ENCODE measurements around the gene WNT5B. TPM values are rescaled to one million over a fixed set of nuclear protein-coding genes. Genes with fewer than 3 reads are reported as not detected.

Gene WNT5B
- 2.3 TPM for total RNA-seq
- long read RNA-seq, partial matches to known transcripts: 1 of 16 reads
- long read RNA-seq, other reads (novel, unspliced or antisense): 15 of 16 reads

DNA sequence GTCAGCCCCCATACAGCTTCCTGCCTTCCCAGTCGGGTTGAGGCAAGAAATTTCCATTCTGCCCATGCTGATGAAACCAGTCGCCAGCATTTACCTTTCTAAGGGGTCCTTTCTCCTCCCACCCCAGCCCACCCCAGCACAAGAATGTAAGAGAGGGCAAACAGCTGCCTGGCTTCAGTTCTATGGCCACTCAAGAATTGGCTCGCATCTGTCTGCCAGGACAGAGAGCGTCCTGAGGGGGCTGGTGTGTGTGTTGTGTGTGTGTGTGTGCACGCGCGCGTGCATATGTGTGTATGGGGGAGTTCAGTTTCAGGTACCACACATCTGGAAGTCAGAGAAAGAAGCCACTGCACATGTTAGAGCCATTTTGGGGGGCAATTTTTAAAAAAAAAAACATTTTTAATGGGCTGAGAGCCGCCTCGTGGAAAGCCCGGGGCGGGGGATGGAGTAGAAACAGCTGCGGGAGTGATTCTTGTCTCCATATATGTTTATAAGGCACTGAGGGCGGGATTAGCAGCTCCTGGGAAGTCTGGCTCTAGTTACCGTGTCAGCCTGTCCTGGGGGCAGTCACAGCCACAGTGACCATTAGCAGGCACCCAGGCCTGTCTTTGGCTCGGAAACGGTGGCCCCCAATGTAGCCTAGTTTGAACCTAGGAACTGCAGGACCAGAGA is at the start of gene WNT5B:
WNT5B (plus strand) TSS at position 566 of the 672 bp plus-strand sequence. CDS start 2,124 bp downstream, outside the sequence.
- Histone ChIP-seq H3K4me3 (peak within 1 kb of the TSS; percentile 51), H3K27me3 (peaks cover 7% of the 10 kb centered on the region), H3K36me3 (no peaks in the 10 kb centered on the region), H3K9me3 (no peaks in the 10 kb centered on the region), H3K27ac (no peak within 1 kb of the TSS), H3K4me1 (peaks cover 20% of the 10 kb centered on the region)
- ATAC-seq (no peak), DNase-seq (no peak)
- intact Hi-C loops (cut with DNase I): no loop called here
- TF ChIP-seq, protein P1, sequence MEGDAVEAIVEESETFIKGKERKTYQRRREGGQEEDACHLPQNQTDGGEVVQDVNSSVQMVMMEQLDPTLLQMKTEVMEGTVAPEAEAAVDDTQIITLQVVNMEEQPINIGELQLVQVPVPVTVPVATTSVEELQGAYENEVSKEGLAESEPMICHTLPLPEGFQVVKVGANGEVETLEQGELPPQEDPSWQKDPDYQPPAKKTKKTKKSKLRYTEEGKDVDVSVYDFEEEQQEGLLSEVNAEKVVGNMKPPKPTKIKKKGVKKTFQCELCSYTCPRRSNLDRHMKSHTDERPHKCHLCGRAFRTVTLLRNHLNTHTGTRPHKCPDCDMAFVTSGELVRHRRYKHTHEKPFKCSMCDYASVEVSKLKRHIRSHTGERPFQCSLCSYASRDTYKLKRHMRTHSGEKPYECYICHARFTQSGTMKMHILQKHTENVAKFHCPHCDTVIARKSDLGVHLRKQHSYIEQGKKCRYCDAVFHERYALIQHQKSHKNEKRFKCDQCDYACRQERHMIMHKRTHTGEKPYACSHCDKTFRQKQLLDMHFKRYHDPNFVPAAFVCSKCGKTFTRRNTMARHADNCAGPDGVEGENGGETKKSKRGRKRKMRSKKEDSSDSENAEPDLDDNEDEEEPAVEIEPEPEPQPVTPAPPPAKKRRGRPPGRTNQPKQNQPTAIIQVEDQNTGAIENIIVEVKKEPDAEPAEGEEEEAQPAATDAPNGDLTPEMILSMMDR (IDR thresholded peaks at IDR 0.05): no peak

DNA sequence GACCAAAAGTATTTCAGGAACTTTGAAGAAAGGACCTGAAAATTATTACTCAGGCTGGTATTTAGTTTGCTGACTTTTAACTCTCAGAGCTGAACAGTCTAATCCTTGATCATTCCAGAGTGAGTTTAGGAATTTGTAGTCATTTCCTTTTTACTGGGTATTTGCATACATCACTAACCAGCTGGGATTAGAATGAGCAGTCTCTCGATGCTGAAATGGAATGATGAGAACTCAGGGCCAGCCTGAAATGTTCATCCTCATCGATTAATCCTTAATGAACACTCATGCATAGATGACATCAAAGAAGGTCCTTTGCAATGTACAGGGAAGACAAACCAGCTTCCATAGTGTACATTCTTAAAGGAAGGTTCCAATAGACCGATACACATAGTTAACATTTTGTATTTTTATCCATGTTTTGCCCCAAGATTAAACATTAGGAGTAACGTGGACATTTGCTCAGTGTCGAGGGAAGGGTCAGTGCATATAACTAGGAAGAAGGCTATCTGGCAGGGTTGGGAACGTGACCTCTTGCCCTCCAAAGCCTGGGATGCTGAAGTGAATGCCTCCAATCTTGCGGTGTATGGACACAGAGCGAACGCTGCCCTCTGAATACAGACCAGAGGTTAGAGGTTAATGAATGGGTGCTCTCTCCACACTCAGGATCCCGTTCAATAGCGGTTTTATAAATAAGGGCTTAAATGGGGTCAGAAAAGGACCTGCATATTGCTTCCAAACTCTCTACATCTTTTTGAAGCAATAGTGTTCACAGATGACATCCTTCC is 49.2 kb upstream of the WNT5B start:
- Histone ChIP-seq H3K4me1 (peaks cover 14% of the 10 kb centered on the region), H3K9me3 (no peaks in the 10 kb centered on the region), H3K27me3 (no peaks in the 10 kb centered on the region), H3K27ac (no peak overlapping the region), H3K36me3 (no peaks in the 10 kb centered on the region), H3K4me3 (no peak overlapping the region)
- intact Hi-C loops (cut with DNase I): loop anchor here (5.0 kb wide), 1 partner anchor 463 kb away; no protein-coding TSS in a partner anchor
- no peak for ATAC-seq
- TF ChIP-seq, protein P1 (IDR thresholded peaks at IDR 0.05): no peak
- DNase-seq: no peak

DNA sequence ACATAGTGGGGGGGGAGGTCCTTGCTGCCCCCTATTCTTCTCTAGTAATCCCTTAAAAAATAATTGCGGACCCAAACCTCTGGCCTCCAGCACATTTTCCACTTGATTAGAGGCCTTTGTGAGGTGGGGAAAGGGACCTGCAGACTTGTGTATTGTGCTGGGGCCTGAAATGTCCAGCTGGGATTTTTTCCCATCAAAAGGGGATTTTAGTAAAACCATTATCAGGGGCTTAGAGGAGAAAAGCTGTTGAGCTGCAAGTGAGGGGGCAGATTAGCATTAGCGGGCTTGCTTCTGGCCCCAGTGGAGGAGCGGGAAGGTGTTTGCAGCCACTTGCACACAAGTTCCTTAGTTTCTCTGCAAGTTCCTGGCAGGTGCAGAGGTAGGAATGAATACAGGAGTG is 48.5 kb upstream of the WNT5B start:
- no peak for ATAC-seq
- H3K27me3 ChIP-seq: no peaks in the 10 kb centered on the region
- H3K27ac ChIP-seq: no peak overlapping the region
- no peaks in the 10 kb centered on the region for H3K9me3 ChIP-seq
- no peaks in the 10 kb centered on the region for H3K36me3 ChIP-seq
- DNase-seq: no peak
- H3K4me3 ChIP-seq: no peak overlapping the region
- peaks cover 10% of the 10 kb centered on the region for H3K4me1 ChIP-seq
- TF ChIP-seq, protein P1 (IDR thresholded peaks at IDR 0.05): no peak
- intact Hi-C loops (cut with DNase I): loop anchor here (5.0 kb wide), 1 partner anchor 463 kb away; no protein-coding TSS in a partner anchor

DNA sequence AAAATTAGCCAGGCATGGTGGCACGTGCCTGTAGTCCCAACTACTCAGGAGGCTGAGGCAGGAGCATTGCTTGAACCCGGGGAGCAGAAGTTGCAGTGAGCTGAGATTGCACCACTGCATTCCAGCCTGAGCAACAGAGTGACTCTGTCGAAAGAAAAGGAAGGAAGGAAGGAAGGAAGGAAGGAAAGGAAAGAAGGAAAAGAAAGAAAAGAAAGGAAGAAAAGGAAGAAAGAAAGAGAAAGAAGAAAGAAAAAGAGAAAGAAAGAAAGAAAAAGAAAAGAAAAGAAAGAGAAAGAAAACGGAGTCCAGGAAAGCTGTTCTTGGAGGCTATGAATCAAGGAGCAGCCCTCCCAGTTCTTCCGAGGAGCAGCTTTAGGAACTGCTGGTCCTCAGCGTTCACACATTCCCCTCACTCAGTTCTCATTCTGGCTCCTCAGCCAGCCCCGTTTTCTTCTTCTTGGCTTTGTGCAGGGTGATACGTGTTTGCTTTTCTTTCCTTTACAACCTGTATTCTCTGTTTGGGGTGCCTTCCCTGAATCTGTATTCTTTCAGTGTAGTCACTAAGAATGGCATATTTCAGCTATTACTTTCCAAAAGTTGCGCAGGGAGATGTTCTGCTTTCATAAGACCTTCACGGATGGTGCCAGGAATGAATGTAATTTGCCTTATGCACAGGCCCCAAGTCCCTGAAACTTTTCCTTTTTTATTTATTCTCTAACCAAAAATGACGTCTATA is 46.9 kb upstream of the WNT5B start:
- no peak for ATAC-seq
- Histone ChIP-seq H3K27ac (peak overlapping the region; percentile 28), H3K4me3 (no peak overlapping the region), H3K4me1 (no peaks in the 10 kb centered on the region), H3K9me3 (no peaks in the 10 kb centered on the region), H3K27me3 (no peaks in the 10 kb centered on the region), H3K36me3 (no peaks in the 10 kb centered on the region)
- TF ChIP-seq, protein P1 (IDR thresholded peaks at IDR 0.05): no peak
- no peak for DNase-seq
- intact Hi-C loops (cut with DNase I): loop anchor here (5.0 kb wide), 1 partner anchor 465 kb away; no protein-coding TSS in a partner anchor

GRCh38 chr12:1582709-1583050 is 46.4 kb upstream of the WNT5B start:
- no peaks in the 10 kb centered on the region for H3K36me3 ChIP-seq
- TF ChIP-seq, protein P1 (IDR thresholded peaks at IDR 0.05): no peak
- DNase-seq (no peak), ATAC-seq (no peak)
- H3K4me1 ChIP-seq: no peaks in the 10 kb centered on the region
- no peak overlapping the region for H3K27ac ChIP-seq
- H3K9me3 ChIP-seq: no peaks in the 10 kb centered on the region
- intact Hi-C loops (cut with DNase I): loop anchor here (5.0 kb wide), 1 partner anchor 465 kb away; no protein-coding TSS in a partner anchor
- H3K4me3 ChIP-seq: no peak overlapping the region
- H3K27me3 ChIP-seq: no peaks in the 10 kb centered on the region

Data from upper lobe of right lung (tissue), 1 donor.